Measurements from ENCODE around the gene FBN2. TPM values are rescaled to one million over a fixed set of nuclear protein-coding genes. Genes with fewer than 3 reads are reported as not detected.

Gene FBN2
- total and polyA plus RNA-seq, 9 donors = 0.23 to 3.5 (median 1.0) TPM

GRCh38 chr5:128549496-128549895 lies 11.5 kb upstream of the FBN2 start:
- intact Hi-C loops (cut with DNase I) = no loop called here
- no peak for DNase-seq
- Histone ChIP-seq H3K4me3 (no peak overlapping the region), H3K9me3 (no peaks in the 10 kb centered on the region), H3K4me1 (ENCODE audit: insufficient read depth) (no peaks in the 10 kb centered on the region), H3K27me3 (no peaks in the 10 kb centered on the region), H3K36me3 (no peaks in the 10 kb centered on the region), H3K27ac (no peak overlapping the region)
- TF ChIP-seq POLR2A (IDR thresholded peaks at IDR 0.05) (no peak), EP300 (IDR thresholded peaks at IDR 0.05) (no peak), CTCF (IDR thresholded peaks at IDR 0.05) (no peak)

- H3K4me3 ChIP-seq = no peak overlapping the region
- H3K4me1 ChIP-seq (ENCODE audit: insufficient read depth) = no peaks in the 10 kb centered on the region
- no peak for DNase-seq
- no peak overlapping the region for H3K27ac ChIP-seq
- TF ChIP-seq POLR2A (IDR thresholded peaks at IDR 0.05) (no peak), CTCF (IDR thresholded peaks at IDR 0.05) (no peak), EP300 (IDR thresholded peaks at IDR 0.05) (no peak)
- no peaks in the 10 kb centered on the region for H3K9me3 ChIP-seq
- intact Hi-C loops (cut with DNase I) = no loop called here
- 75 to 86% (median 83%) methylated on average over 5 of the region's 5 CpGs for WGBS, 3 donors
- no peaks in the 10 kb centered on the region for H3K36me3 ChIP-seq
- H3K27me3 ChIP-seq = no peaks in the 10 kb centered on the region
These were observed 8.7 kb upstream of the FBN2 start for GRCh38 chr5:128546658-128547281.

GRCh38 chr5:128541385-128541784 lies 3.3 kb upstream of the FBN2 start:
- H3K4me3 ChIP-seq = no peak overlapping the region
- H3K9me3 ChIP-seq = no peaks in the 10 kb centered on the region
- H3K27me3 ChIP-seq = no peaks in the 10 kb centered on the region
- H3K4me1 ChIP-seq (ENCODE audit: insufficient read depth) = no peaks in the 10 kb centered on the region
- 69 to 74% (median 72%) methylated on average over 3 of the region's 3 CpGs for WGBS, 3 donors
- TF ChIP-seq EP300 (IDR thresholded peaks at IDR 0.05) (no peak), CTCF (IDR thresholded peaks at IDR 0.05) (no peak), POLR2A (IDR thresholded peaks at IDR 0.05) (no peak)
- no peak overlapping the region for H3K27ac ChIP-seq
- no peak for DNase-seq
- H3K36me3 ChIP-seq = no peaks in the 10 kb centered on the region
- intact Hi-C loops (cut with DNase I) = no loop called here

- peak overlapping the region; percentile 51 for H3K4me3 ChIP-seq
- no peaks in the 10 kb centered on the region for H3K9me3 ChIP-seq
- intact Hi-C loops (cut with DNase I) = no loop called here
- H3K36me3 ChIP-seq = no peaks in the 10 kb centered on the region
- H3K4me1 ChIP-seq (ENCODE audit: insufficient read depth) = no peaks in the 10 kb centered on the region
- H3K27ac ChIP-seq = no peak overlapping the region
- TF ChIP-seq EP300 (IDR thresholded peaks at IDR 0.05) (no peak), CTCF (IDR thresholded peaks at IDR 0.05) (no peak), POLR2A (IDR thresholded peaks at IDR 0.05) (no peak)
- no peak for DNase-seq
- H3K27me3 ChIP-seq = no peaks in the 10 kb centered on the region
- 0 to 6% (median 1%) methylated on average over 15 to 20 of the region's 20 CpGs for WGBS, 3 donors
These were observed 989 bp upstream of the FBN2 start for GRCh38 chr5:128539038-128539429.
